BE2C (cell line): Measurements from ENCODE around the gene VPS52.
A peak's percentile ranks its signal among the peaks of the same experiment; 100 is the strongest.

Experiments used
- DNase-seq: peaks from one replicate; pipeline ENCODE4 v3.0.0-alpha.2; 2020
- H3K27me3 ChIP-seq: fragments of 250-450 bp; sonication (Bioruptor Pico); 2 replicates; pipeline ENCODE4 v1.5.1; 2020; ENCODE audit warnings: mild to moderate bottlenecking
- H3K36me3 ChIP-seq: fragments of 250-450 bp; sonication (Bioruptor Pico); 2 replicates; pipeline ENCODE4 v1.5.1; 2020; ENCODE audit warnings: mild to moderate bottlenecking
- H3K4me1 ChIP-seq: fragments of 250-450 bp; sonication (Bioruptor Pico); 2 replicates; pipeline ENCODE4 v1.5.1; 2020
- H3K4me3 ChIP-seq: 2 replicates; pipeline ENCODE4 v1.5.1; 2011; ENCODE audit warnings: low read depth, low read length
- H3K9me3 ChIP-seq: fragments of 250-450 bp; sonication (Bioruptor Pico); 2 replicates; pipeline ENCODE4 v1.5.1; 2020
- TF ChIP-seq, protein P1 (sequence below): IDR thresholded peaks from 2 replicates; pipeline ENCODE4 v1.5.1; 2012; ENCODE audit warnings: mild to moderate bottlenecking, low read depth, low read length

VPS52 gene

DNA sequence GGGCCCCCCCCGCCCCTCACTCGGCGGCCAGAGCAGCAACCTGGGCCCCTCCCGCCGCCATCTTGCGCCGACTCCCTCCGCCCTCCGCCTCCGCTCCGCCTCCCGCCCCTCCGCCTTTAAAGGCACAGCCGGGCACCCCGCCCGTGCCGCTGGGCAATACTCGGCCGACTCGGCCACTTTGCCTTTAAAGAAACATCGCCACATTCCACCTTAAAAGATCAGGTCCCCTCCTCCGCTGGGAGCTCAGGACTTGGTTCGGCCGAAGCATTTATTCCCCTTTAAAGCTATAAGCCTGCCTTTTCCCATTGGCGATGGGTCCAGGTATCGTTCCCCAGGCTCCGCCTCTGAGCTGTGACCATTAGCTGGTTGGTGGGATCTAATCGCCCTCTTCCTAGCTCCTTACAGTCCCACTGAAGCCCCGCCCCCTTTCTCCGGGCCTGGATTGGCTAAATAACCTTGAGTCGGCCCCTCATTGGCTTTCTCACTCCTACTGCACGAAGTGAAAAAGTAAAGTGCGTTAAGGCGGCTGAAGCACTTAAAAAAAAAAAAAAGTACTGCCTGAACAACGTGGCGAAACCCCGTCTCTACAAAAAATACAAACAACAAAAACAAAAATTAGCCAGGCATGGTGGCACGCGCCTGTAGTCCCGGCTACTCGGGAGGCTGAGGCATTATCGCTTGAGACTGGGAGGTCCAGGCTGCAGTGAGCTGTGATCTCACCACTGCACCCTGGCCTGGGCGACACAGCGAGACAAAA, 46.2 kb upstream of the VPS52 start, which contains the start of gene ZBTB22:
Gene ZBTB22, minus strand, starts transcription at position 76 of the 757 bp plus-strand sequence. CDS start 828 bp downstream, outside the sequence.
- H3K4me1 ChIP-seq = peaks cover 3% of the 10 kb centered on the region; the same call in 1 of the 2 replicates
- peak; percentile 99 for DNase-seq
- TF ChIP-seq, protein P1, sequence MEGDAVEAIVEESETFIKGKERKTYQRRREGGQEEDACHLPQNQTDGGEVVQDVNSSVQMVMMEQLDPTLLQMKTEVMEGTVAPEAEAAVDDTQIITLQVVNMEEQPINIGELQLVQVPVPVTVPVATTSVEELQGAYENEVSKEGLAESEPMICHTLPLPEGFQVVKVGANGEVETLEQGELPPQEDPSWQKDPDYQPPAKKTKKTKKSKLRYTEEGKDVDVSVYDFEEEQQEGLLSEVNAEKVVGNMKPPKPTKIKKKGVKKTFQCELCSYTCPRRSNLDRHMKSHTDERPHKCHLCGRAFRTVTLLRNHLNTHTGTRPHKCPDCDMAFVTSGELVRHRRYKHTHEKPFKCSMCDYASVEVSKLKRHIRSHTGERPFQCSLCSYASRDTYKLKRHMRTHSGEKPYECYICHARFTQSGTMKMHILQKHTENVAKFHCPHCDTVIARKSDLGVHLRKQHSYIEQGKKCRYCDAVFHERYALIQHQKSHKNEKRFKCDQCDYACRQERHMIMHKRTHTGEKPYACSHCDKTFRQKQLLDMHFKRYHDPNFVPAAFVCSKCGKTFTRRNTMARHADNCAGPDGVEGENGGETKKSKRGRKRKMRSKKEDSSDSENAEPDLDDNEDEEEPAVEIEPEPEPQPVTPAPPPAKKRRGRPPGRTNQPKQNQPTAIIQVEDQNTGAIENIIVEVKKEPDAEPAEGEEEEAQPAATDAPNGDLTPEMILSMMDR = no peak
- peak within 1 kb of the TSS; percentile 69 for H3K4me3 ChIP-seq
- no peaks in the 10 kb centered on the region for H3K27me3 ChIP-seq
- H3K9me3 ChIP-seq = no peaks in the 10 kb centered on the region
- H3K36me3 ChIP-seq = peaks cover 30% of the 10 kb centered on the region

DNA sequence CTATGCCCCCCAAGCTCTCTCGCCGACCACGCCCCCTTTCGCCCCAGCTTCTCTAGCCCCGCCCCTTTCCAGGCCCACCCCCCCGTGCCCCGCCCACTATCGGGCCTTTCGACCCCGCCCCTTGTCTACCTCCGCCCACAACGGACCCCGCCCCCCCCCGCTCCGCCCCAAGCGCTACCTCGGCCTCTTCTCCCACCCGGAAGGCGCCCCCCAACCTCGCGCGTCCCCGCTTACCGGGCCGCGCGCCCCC, 45.7 kb upstream of the VPS52 start:
- TF ChIP-seq, protein P1 = no peak
- DNase-seq = no peak
- Histone ChIP-seq H3K4me1 (peaks cover 3% of the 10 kb centered on the region; the same call in 1 of the 2 replicates), H3K9me3 (no peaks in the 10 kb centered on the region), H3K4me3 (peak overlapping the region; percentile 69), H3K27me3 (no peaks in the 10 kb centered on the region), H3K36me3 (peaks cover 30% of the 10 kb centered on the region)

- no peaks in the 10 kb centered on the region for H3K9me3 ChIP-seq
- peak overlapping the region; percentile 36 for H3K4me3 ChIP-seq
- DNase-seq = no peak
- TF ChIP-seq, protein P1 = no peak
- peaks cover 30% of the 10 kb centered on the region for H3K36me3 ChIP-seq
- H3K27me3 ChIP-seq = no peaks in the 10 kb centered on the region
- peaks cover 3% of the 10 kb centered on the region; the same call in 1 of the 2 replicates for H3K4me1 ChIP-seq
Observed at GRCh38 chr6:33316603-33317418, 45.1 kb upstream of the VPS52 start.

DNA sequence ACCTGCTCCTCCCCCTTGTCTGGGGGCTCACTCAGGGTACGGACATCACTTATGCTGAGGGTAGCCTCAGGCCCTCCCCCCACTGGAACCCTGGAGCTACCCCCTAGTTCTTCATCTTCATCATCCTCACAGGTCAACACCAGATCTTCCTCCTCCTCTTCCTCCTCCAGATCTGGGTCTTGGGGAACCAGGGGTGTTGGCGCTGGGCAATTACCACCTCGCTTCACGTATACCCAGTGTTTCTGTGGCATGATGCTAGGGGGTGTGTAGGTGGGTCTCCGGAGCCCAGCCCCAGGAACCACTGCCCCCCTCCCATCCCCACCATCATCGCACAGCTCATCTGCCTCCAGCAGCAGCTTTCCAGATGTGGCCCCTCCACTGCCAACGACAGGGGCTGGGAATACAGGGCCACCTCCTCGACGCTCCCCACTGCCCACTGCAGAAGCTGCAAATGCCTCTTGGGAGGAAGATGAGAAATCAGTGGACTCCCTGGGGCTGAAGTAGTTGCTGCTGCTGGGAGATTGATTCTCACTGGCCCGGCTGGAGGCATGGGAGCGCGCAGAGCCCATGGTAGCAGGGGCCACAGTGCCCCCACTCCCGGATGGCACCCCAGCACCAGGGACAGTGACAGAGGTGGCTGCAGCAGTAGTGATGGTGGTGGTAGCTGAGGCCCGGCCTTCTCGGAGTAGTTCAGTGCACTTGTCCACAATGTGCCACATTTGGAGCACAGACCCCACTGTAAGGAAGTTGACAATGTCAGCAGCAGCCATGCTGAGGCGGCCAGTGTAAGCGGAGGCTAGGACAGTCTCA, 44.3 kb upstream of the VPS52 start:
- H3K4me1 ChIP-seq = peaks cover 3% of the 10 kb centered on the region; the same call in 1 of the 2 replicates
- TF ChIP-seq, protein P1 = no peak

DNA sequence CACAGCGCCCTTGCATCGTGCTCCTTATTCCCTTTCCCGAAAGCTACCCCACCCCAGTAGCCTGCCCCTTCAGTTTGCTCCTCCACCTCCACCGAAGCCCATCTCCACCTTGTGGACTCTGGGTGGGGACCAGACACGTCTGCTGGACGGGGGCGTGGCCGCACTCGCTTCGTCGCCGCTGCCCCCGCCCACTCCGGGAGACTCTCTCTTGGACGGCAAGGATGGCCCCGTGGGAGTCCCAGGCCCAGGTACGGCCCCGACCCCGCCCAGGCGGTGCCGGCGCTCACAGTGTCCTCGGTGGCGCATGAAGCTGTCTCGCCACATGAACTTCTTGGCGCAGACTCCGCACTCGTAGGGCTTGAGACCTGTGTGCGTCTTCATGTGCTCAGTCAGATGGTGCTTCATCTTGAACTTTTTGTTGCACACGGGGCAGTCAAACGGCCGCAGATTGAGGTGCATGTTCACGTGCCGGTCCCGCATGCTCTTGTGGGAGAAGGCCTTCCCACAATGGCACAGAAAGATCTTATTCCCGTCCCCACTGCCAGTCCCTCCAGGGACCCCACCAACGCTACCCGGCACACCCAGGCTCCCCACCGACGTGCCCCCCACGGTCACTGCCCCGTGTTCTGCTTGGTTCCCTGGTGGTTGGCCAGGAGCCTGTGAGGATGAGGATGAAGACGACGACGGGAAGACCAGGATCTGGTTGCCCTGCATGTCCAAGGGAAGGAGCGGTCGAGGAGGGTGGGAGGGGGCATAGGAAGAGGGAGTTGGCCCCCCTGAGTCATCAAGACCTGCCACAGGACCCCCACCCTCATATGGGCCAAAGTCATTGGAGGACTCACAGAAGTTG, 43.5 kb upstream of the VPS52 start:
- no peak overlapping the region for H3K4me3 ChIP-seq
- H3K9me3 ChIP-seq = no peaks in the 10 kb centered on the region
- TF ChIP-seq, protein P1 = no peak
- H3K27me3 ChIP-seq = no peaks in the 10 kb centered on the region
- no peak for DNase-seq
- peaks cover 3% of the 10 kb centered on the region; the same call in 1 of the 2 replicates for H3K4me1 ChIP-seq
- H3K36me3 ChIP-seq = peaks cover 17% of the 10 kb centered on the region

More for the DNA sequence above, 44.3 kb upstream of the VPS52 start:
- Histone ChIP-seq H3K4me3 (no peak overlapping the region), H3K36me3 (peaks cover 25% of the 10 kb centered on the region), H3K9me3 (no peaks in the 10 kb centered on the region), H3K27me3 (no peaks in the 10 kb centered on the region)
- DNase-seq = no peak
